HG02870 (cell line): ENCODE results near the gene MCOLN3.

Source experiments
- ATAC-seq: cut with Tn5 transposase; IDR thresholded peaks from one replicate; pipeline ENCODE4 v1.9.1; 2021; ENCODE audit warnings: mild to moderate bottlenecking, moderate library complexity; ENCODE audit not compliant: unreplicated experiment

Gene MCOLN3

GRCh38 chr1:85048296-85049064, at the start of gene MCOLN3:
TSS of gene MCOLN3 (minus strand) at chr1:85048500. CDS start at chr1:85045360, 3,140 bp downstream.
- peak; percentile 77 for ATAC-seq

- ATAC-seq, result no peak
Measured at GRCh38 chr1:85093644-85094043, 45.3 kb upstream of the MCOLN3 start.

- no peak for ATAC-seq
Measured at GRCh38 chr1:85091671-85092280, 43.5 kb upstream of the MCOLN3 start.

- no peak for ATAC-seq
Measured at GRCh38 chr1:85090225-85090624, 41.9 kb upstream of the MCOLN3 start.

GRCh38 chr1:85089203-85089602, 40.9 kb upstream of the MCOLN3 start:
- ATAC-seq, result no peak

GRCh38 chr1:85088408-85088784, 40.1 kb upstream of the MCOLN3 start:
- ATAC-seq, result no peak

GRCh38 chr1:85087659-85088407, 39.5 kb upstream of the MCOLN3 start:
- no peak for ATAC-seq

- no peak for ATAC-seq
Measured at GRCh38 chr1:85085417-85085816, 37.1 kb upstream of the MCOLN3 start.

- ATAC-seq, result no peak
Measured at GRCh38 chr1:85078903-85079302, 30.6 kb upstream of the MCOLN3 start.

- peak; percentile 48 for ATAC-seq
Measured at GRCh38 chr1:85074365-85074964, 26.2 kb upstream of the MCOLN3 start.

GRCh38 chr1:85070972-85071492, 22.7 kb upstream of the MCOLN3 start:
- no peak for ATAC-seq

- ATAC-seq, result no peak
Measured at GRCh38 chr1:85068846-85069245, 20.5 kb upstream of the MCOLN3 start.

GRCh38 chr1:85065550-85065949, 17.2 kb upstream of the MCOLN3 start:
- no peak for ATAC-seq

- ATAC-seq, result no peak
Measured at GRCh38 chr1:85062425-85063026, 14.2 kb upstream of the MCOLN3 start.

- ATAC-seq, result peak; percentile 100
Measured at GRCh38 chr1:85061711-85062424, 13.6 kb upstream of the MCOLN3 start.

GRCh38 chr1:85060038-85060437, 11.7 kb upstream of the MCOLN3 start:
- no peak for ATAC-seq

- no peak for ATAC-seq
Measured at GRCh38 chr1:85059563-85059962, 11.3 kb upstream of the MCOLN3 start.

- no peak for ATAC-seq
Measured at GRCh38 chr1:85058786-85059185, 10.5 kb upstream of the MCOLN3 start.

- peak; percentile 27 for ATAC-seq
Measured at GRCh38 chr1:85058311-85058710, 10.0 kb upstream of the MCOLN3 start.

- ATAC-seq, result no peak
Measured at GRCh38 chr1:85054664-85055063, 6.4 kb upstream of the MCOLN3 start.
